NB4 (cell line): ENCODE data around the gene KSR1.

Source experiments
- CTCF ChIP-seq: IDR thresholded peaks from one replicate; pipeline ENCODE4 v1.5.1; 2012; ENCODE audit warnings: low read depth, low read length
- POLR2A ChIP-seq: IDR thresholded peaks from 2 replicates; pipeline ENCODE4 v1.6.1; 2011; ENCODE audit warnings: mild to moderate bottlenecking; ENCODE audit not compliant: insufficient read length; ENCODE audit errors: extremely low read depth

- TF ChIP-seq POLR2A (no peak), CTCF (no peak)
These were observed 91.0 kb downstream of the KSR1 start for GRCh38 chr17:27547301-27547683.
